Iris pigment epithelial cell (primary cell): ENCODE measurements around the gene ATP6V0E2.

Source experiments
- DNase-seq: peaks from one replicate; pipeline ENCODE4 v3.0.0-alpha.2; 2011; ENCODE audit warnings: low read depth

Gene ATP6V0E2

GRCh38 chr7:149838992-149839408 lies 34.8 kb upstream of the ATP6V0E2 start:
- DNase-seq, result peak; percentile 14

GRCh38 chr7:149839933-149840332 lies 33.8 kb upstream of the ATP6V0E2 start:
- no peak for DNase-seq

GRCh38 chr7:149843566-149843965 lies 30.2 kb upstream of the ATP6V0E2 start:
- no peak for DNase-seq

GRCh38 chr7:149844445-149844844 lies 29.3 kb upstream of the ATP6V0E2 start:
- no peak for DNase-seq

- DNase-seq, result no peak
Measured at GRCh38 chr7:149845257-149845980, 28.4 kb upstream of the ATP6V0E2 start.

- no peak for DNase-seq
Measured at GRCh38 chr7:149846021-149846420, 27.7 kb upstream of the ATP6V0E2 start.

GRCh38 chr7:149846436-149847046 lies 27.2 kb upstream of the ATP6V0E2 start:
- no peak for DNase-seq

- DNase-seq, result no peak
Measured at GRCh38 chr7:149849174-149849573, 24.6 kb upstream of the ATP6V0E2 start.

- DNase-seq, result no peak
Measured at GRCh38 chr7:149850007-149850594, 23.7 kb upstream of the ATP6V0E2 start.

- no peak for DNase-seq
Measured at GRCh38 chr7:149850716-149851115, 23.1 kb upstream of the ATP6V0E2 start.

GRCh38 chr7:149851449-149851848 lies 22.3 kb upstream of the ATP6V0E2 start:
- DNase-seq, result no peak

GRCh38 chr7:149853157-149853556 lies 20.6 kb upstream of the ATP6V0E2 start:
- peak; percentile 18 for DNase-seq

GRCh38 chr7:149854611-149855360 lies 19.0 kb upstream of the ATP6V0E2 start:
- peak; percentile 47 for DNase-seq

- DNase-seq, result peak; percentile 89
Measured at GRCh38 chr7:149855361-149856305, 18.1 kb upstream of the ATP6V0E2 start.

- DNase-seq, result no peak
Measured at GRCh38 chr7:149856583-149856982, 17.2 kb upstream of the ATP6V0E2 start.

- DNase-seq, result no peak
Measured at GRCh38 chr7:149859369-149859768, 14.4 kb upstream of the ATP6V0E2 start.

- DNase-seq, result no peak
Measured at GRCh38 chr7:149859876-149860275, 13.9 kb upstream of the ATP6V0E2 start.

- DNase-seq, result no peak
Measured at GRCh38 chr7:149860821-149861727, 12.7 kb upstream of the ATP6V0E2 start.

- no peak for DNase-seq
Measured at GRCh38 chr7:149861728-149862045, 12.1 kb upstream of the ATP6V0E2 start.

- no peak for DNase-seq
Measured at GRCh38 chr7:149862156-149862555, 11.6 kb upstream of the ATP6V0E2 start.

GRCh38 chr7:149863500-149863899 lies 10.3 kb upstream of the ATP6V0E2 start:
- DNase-seq, result no peak
